ENCODE measurements around the gene GCGR. TPM values are rescaled to one million over a fixed set of nuclear protein-coding genes. Genes with fewer than 3 reads are reported as not detected.

Gene GCGR
- total and polyA plus RNA-seq, 10 of the 15 experiments (the other 5 are each of a cell fraction or from before 2014, with no cell fraction given), result not detected

GRCh38 chr17:81821603-81822311 is 17.8 kb downstream of the GCGR start:
- H3K79me2 ChIP-seq (ENCODE audit: control insufficient read depth, insufficient read depth, low read length), result no peaks in the 10 kb centered on the region
- ATAC-seq, result peak; percentile 48; the same call in 2 of the 3 replicates
- H3K36me3 ChIP-seq (ENCODE audit: control insufficient read depth in 2 of 2, insufficient read depth in 2 of 2, low read length in 1 of 2), result no peaks in the 10 kb centered on the region
- ChIA-PET POLR2A (no interaction called here), SMC1A (ENCODE audit: uncharacterized antibody, unreplicated experiment) (no interaction called here), RAD21 (ENCODE audit: unreplicated experiment) (no interaction called here), CTCF (interaction anchor here (0.7 kb wide), 1 partner anchor 83 kb away, joined by 3 read pairs; no protein-coding TSS in a partner anchor)
- no peaks in the 10 kb centered on the region for H3K4me1 ChIP-seq (ENCODE audit: control insufficient read depth, insufficient read depth, low read length)
- 71% methylated on average over 20 of the region's 20 CpGs for WGBS (ENCODE audit: insufficient coverage, insufficient replicate concordance, low lambda C conversion rate, missing lambda C conversion rate)
- intact Hi-C loops (cut with micrococcal nuclease; ENCODE audit: unreplicated experiment) (no loop called here), in situ Hi-C loops (cut with MboI) (loop anchor here (5.0 kb wide), 1 partner anchor 104 kb away; no protein-coding TSS in a partner anchor)
- H4K20me1 ChIP-seq (ENCODE audit: control insufficient read depth, insufficient read depth), result no peaks in the 10 kb centered on the region
- no peak for TF ChIP-seq STAT1 (conservative IDR thresholded peaks at IDR 0.05)
- TF ChIP-seq CEBPZ (IDR thresholded peaks at IDR 0.05; ENCODE audit: low read depth, low read length), result no peak
- no peak for TF ChIP-seq SPI1 (IDR thresholded peaks at IDR 0.05; ENCODE audit: borderline replicate concordance, insufficient read depth, low read depth, low read length)
- 0 out of 2 replicates have a peak, but pooled peaks have one; percentile 5 for TF ChIP-seq POLR2A (IDR thresholded peaks at IDR 0.05; ENCODE audit: low read depth, low read length)
- TF ChIP-seq ATF7 (IDR thresholded peaks at IDR 0.05; ENCODE audit: low read depth), result no peak
- no peak for TF ChIP-seq CREB1 (IDR thresholded peaks at IDR 0.05; ENCODE audit: low read depth)
- TF ChIP-seq, protein P1, sequence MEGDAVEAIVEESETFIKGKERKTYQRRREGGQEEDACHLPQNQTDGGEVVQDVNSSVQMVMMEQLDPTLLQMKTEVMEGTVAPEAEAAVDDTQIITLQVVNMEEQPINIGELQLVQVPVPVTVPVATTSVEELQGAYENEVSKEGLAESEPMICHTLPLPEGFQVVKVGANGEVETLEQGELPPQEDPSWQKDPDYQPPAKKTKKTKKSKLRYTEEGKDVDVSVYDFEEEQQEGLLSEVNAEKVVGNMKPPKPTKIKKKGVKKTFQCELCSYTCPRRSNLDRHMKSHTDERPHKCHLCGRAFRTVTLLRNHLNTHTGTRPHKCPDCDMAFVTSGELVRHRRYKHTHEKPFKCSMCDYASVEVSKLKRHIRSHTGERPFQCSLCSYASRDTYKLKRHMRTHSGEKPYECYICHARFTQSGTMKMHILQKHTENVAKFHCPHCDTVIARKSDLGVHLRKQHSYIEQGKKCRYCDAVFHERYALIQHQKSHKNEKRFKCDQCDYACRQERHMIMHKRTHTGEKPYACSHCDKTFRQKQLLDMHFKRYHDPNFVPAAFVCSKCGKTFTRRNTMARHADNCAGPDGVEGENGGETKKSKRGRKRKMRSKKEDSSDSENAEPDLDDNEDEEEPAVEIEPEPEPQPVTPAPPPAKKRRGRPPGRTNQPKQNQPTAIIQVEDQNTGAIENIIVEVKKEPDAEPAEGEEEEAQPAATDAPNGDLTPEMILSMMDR (IDR thresholded peaks at IDR 0.05 in 2 of 3, conservative IDR thresholded peaks at IDR 0.05 in 1 of 3; ENCODE audit: control insufficient read depth in 2 of 3, extremely low read depth in 1 of 3, insufficient read depth in 1 of 3, low read depth in 3 of 3, low read length in 3 of 3), result 0 out of 6 replicates have a peak, but pooled peaks of 2 of the 3 experiments have one; percentile 12 to 20
- no peak for TF ChIP-seq ELK1 (IDR thresholded peaks at IDR 0.05; ENCODE audit: low read depth, low read length)
- no peak for TF ChIP-seq SMAD5 (IDR thresholded peaks at IDR 0.05; ENCODE audit: low read depth)
- no peak overlapping the region for H3K27ac ChIP-seq (ENCODE audit: control insufficient read depth, insufficient read depth)
- no peak overlapping the region for H3K9ac ChIP-seq (ENCODE audit: control insufficient read depth, insufficient read depth, low read length)
- DNase-seq (ENCODE audit: low read depth, low spot score), result no peak
- no peak overlapping the region for H3K4me2 ChIP-seq (ENCODE audit: control insufficient read depth, insufficient read depth)
- H2AFZ ChIP-seq (ENCODE audit: control insufficient read depth, low read depth, low read length), result no peak overlapping the region
- no peaks in the 10 kb centered on the region for H3K9me3 ChIP-seq (replicated peaks; ENCODE audit: control insufficient read depth, insufficient read depth, low read length)
- no peaks in the 10 kb centered on the region for H3K27me3 ChIP-seq (replicated peaks in 1 of 2; ENCODE audit: control insufficient read depth in 2 of 2, insufficient read depth in 2 of 2, low read length in 1 of 2)
- no peak for FAIRE-seq
- no peak overlapping the region for H3K4me3 ChIP-seq
- no TSS peak for BruUV-seq (replicated peaks)
